GM21360 (cell line): ENCODE measurements around the gene ARSA.
A peak's percentile ranks its signal among the peaks of the same experiment; 100 is the strongest.

Experiments used
- ATAC-seq: cut with Tn5 transposase; IDR thresholded peaks from one replicate; pipeline ENCODE4 v1.9.1; 2021; ENCODE audit warnings: mild to moderate bottlenecking, moderate library complexity; ENCODE audit not compliant: unreplicated experiment

Gene ARSA

DNA sequence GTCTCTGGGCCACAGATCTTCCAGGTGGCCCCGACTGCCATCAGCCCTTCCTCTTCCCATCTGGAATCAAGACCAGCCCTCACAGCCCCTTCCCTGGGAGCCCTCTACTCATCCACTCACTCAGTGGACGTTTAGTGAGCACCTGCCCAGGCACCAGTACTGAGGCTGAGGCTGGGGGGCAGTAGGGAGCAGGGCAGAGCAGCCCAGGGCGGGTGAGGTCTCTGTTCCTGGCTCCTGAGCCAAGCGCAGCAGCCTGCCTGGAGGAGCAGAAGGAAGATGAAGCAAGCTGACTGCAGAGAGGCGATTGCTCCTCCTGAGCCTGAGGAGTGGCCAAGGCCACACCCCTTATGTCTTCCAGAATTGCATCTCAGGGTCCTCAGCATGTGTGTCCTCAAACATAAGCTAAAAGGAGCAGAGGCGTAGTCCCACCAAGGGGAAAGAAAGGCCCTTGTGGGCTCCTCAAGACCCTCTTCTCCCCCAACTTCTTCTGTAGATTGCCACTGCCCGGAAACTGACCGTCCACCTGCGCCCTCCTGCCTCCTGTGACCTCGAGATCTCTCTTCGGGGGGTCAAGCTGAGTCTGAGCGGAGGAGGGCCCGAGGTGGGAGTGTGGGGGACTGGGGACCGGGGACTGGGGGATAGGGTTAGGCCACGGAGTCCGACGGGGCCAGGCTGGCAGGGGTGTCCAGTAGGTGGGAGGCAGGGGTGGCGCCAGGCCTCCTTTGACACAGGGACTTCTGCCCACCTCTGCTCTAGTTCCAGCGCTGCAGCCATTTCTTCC, 21.6 kb downstream of the ARSA start:
- no peak for ATAC-seq

DNA sequence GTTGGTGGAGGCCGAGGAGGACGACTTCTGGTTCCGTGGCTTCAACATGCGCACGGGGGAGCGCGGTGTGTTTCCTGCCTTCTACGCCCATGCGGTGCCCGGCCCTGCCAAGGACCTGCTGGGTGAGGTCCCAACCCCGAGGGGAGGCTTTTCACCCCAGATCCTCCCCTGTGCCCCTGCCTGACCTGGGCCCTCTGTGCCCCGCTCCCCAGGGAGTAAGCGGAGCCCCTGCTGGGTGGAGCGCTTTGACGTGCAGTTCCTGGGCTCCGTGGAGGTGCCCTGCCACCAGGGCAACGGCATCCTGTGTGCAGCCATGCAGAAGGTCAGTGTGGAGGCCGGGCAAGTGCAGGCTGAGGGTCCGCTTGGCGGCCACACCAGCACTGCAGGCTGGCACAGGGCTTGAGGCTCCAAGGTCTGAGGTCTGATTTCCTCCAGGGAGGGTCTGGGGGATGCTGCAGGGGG, 22.3 kb downstream of the ARSA start:
- no peak for ATAC-seq

DNA sequence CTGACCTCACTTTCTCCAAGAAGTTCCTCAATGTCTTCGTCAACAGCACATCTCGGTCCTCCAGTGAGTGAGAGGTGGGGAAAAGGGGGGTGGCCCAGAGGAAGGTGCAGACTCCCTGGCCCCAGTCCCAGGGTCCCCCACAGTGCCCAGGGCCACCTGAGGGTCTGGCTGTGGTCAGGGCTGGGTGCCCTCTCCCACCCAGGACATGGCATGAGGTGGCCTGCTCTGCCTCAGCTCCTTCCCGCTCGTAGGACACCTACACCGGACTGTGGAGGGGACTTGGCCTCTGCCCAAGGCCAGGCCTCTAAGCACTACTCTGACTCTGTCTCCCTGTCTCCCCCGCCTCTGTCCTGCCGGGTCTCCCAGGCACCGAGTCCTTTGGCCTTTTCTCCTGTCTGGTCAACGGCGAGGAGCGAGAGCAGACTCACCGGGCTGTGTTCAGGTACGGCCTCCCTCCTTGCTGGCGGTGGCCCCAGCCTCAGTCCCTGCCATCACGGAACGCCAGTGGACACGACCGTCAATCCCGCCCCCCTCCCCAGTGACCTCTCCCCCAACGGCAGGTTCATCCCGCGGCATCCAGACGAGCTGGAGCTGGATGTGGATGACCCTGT, 22.8 kb downstream of the ARSA start:
- ATAC-seq = no peak

DNA sequence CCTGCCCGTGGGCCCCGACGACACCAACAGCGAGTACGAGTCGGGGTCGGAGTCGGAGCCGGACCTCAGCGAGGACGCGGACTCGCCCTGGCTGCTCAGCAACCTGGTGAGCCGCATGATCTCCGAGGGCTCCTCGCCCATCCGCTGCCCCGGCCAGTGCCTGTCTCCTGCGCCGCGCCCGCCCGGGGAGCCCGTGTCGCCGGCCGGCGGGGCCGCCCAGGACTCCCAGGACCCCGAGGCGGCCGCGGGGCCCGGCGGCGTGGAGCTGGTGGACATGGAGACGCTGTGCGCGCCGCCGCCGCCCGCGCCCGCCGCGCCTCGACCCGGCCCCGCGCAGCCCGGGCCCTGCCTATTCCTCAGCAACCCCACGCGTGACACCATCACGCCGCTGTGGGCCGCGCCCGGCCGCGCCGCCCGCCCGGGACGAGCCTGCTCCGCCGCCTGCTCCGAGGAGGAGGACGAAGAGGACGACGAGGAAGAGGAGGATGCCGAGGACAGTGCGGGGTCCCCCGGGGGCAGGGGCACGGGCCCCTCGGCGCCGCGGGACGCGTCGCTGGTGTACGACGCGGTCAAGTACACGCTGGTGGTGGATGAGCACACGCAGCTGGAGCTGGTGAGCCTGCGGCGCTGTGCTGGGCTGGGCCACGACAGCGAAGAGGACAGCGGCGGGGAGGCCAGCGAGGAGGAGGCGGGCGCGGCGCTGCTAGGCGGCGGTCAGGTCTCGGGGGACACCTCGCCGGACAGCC, 23.5 kb downstream of the ARSA start:
- no peak for ATAC-seq

DNA sequence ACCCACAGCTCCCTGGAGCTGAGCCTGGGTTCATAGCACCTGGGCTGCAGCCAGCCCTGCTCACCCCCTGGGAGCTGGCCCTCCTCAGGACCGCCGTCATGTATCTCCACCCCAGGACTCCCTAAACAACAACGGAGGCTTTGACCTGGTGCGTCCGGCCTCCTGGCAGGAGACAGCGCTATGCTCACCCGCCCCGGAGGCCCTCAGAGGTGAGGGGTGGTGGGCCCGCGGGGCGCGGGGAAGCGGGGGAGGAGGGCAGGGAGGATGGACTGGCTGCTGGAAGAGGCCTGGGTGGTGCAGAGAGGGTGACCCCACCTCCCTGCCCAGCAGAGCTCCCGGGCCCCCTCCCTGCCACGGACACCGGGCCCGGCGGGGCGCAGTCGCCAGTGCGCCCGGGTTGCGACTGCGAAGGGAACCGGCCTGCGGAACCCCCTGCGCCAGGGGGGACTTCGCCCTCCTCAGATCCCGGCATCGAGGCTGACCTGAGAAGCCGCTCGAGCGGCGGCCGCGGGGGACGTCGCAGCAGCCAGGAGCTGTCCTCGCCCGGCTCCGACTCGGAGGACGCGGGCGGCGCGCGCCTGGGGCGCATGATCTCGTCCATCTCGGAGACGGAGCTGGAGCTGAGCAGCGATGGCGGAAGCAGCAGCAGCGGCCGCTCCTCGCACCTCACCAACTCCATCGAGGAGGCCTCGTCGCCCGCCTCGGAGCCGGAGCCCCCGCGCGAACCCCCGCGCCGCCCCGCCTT, 24.3 kb downstream of the ARSA start:
- no peak for ATAC-seq

DNA sequence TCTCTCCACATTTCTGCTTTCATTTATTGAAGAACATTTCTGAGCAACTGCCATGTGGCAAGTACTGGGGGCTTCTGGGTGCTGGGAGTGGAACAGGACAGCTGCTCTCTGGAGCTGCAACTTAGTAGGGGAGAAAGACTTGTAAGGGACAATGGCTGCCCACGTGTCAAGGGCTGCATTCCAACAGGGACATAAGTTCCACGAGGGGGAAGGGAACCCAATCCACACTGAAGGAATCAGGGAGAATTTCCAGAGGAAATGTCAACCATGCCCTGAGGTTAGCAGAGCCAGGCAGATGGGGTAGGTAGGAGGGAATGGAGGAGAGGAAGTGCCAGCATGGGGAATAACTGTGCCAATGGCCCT, 25.6 kb downstream of the ARSA start:
- no peak for ATAC-seq

DNA sequence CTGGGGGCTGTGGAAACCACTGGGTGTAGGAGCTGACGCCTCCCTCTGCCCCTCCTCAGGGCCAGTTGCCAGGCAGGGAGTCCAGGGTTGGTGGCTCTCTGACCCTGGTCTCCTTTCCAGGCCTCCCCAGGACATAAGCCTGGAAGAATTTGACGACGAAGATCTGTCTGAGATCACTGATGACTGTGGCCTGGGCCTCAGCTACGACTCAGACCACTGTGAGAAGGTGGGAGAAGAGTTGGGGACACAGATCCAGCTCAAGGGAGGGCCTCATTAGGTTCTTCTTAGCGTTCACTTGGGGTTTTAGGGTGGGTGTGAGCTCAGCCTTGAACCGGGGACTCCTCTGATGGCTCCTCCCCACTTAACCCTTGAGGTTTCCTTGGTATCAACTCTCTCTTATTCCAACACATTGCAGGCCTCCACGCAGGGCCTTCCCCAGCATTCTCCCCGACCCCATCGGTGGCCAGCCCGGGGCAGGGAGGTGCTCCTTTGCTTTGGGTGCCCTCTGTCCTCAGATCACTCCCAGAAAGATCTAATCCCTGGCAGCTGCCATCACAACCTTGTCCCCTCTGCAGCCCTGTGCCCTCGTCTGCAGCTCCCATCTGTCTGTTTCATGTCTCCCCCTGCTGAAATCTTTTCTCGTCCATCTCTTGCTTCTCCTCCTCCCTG, 26.1 kb downstream of the ARSA start:
- no peak for ATAC-seq

DNA sequence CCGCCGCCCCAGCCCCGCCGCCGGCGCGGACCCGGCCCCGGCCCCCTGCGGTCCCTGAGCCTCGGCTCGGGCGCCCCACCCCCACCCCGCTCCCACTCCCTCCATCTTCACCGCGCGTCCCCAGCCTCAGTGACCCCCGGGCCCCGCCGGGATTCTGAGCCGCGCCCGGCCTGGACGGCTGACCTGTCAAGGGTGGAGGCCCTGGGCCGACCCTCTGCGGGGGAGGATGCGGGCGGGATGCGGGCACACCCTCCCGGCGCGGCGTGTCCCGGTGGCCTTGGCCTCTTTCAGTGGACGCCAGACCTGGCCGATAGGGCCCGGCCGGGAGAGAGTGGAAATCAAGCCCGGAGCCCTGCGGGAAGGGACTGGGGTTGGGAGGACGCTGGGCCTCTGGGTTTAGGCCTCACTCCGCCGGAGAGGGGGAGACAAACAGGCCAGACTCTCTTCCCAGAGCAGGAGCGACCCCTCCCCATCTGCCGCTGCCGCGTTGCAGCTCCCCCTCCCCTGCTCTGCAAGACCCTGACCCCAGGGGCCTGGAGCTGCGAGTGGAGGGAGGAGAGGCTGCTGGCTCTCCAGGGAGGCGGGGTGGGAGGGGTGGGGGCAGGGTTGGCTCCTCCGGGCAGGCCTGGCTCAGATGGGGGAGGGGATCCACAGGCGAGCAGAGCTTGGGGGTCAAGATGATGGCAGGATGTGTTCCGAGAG, 26.8 kb downstream of the ARSA start:
- no peak for ATAC-seq

DNA sequence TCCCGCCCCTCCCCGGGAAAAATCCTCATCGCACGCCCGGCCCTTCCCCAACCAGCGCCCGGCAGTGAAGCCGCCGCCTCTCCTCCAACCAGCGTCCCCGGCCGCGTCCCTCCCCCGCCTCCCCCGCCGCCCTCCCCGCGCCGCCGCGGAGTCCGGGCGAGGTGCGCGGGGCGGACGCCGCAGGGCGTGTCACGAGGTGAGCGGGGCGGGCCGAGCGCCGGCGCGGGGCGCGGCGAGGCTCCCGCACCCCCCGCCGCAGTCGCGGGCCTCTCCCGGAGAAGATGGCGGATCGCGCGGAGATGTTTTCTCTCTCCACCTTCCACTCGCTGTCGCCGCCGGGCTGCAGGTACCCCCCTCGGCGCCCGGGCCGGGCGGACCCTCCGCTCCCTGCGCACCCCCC, 27.4 kb downstream of the ARSA start, which contains the start of gene MAPK8IP2:
Gene MAPK8IP2 (plus strand): TSS at position 256 of the 400 bp plus-strand sequence. CDS start 26 bp downstream, at position 282.
- ATAC-seq = no peak

DNA sequence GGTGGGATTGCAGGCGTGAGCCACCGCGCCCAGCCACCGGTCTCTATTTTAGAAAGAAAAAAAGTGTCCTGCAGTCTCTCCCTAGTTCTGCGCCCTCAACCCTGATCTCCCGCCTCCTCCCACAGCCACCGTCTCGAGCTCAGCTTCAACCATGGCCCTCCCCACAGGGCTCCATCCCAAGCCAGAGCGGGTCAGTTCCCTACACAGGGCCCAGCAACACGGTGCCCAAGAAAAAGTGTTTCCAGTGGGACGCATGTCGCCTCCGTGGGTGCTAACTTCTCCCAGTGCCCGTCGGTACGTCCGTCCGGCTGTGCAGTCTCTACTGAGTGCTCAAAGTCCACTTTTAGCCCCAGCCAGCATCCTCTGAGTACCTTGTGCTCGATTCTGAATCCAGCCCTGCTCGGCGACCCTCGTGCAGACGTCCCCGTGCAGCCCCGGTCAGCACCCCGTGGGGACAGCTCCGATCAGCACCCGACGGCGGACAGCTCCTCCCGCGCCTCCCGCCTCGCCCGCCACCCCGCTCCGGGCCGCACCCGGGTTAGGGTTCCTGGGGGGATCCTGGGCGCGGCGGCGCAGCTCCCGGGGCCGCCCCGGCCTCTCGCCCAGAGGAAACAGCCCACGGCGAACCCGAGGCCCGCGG, 28.0 kb downstream of the ARSA start:
- ATAC-seq = no peak

DNA sequence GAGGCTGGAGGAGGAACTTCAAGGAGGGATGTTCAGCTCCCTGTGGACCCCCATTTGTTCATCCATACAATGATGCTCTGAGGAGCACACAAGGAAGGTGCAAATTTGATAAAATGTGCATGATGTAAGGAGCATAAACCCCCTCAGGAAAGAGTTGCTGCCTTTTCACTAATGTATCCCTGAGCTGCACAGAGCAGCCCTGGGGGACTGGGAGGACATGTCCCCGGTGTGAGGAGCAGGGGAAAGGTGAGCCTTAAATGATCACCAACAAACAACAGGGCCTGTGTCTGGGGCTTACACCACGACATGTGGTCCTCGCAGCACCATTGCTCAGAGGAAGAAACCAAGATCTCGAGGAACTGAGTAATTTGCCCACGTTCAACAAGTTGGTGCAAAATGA, 30.9 kb downstream of the ARSA start:
- ATAC-seq = no peak

DNA sequence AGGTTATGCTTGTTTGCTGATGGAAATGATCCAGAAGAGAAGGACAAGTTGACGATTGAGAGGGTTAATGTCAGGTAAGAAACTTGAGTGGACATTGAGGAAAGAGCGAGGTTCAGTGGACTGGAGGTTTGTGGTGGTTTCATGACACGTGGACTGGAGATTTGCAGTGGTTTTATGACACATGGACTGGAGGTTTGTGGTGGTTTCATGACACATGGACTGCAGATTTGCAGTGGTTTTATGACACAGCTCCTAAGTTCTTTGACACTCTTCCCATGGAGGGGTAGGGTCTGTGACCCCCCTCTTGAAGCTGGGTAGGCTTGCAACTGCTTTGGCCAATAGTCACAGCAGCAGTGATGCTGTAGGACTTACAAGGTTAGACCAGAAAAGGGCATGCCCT, 32.8 kb downstream of the ARSA start:
- ATAC-seq = no peak

DNA sequence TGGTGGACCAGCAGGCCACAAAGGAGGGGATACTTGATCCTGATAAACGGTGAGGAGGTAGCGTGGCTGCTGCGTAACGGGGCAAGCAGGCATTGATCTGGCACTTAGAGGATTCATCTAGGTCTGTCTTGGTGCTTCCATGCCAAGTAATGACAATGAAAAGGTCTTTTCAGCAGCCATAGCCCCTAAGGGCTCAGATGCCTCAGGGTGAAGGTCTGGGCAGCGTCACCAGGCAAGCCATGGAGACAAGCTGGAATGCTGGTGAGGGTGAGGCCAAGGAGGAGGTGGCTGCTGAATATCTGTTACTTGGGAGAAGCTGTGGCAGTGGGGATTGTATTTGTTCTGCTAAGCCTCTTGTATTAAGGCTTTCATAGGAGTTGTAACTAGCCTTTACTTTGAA, 40.5 kb downstream of the ARSA start:
- no peak for ATAC-seq

DNA sequence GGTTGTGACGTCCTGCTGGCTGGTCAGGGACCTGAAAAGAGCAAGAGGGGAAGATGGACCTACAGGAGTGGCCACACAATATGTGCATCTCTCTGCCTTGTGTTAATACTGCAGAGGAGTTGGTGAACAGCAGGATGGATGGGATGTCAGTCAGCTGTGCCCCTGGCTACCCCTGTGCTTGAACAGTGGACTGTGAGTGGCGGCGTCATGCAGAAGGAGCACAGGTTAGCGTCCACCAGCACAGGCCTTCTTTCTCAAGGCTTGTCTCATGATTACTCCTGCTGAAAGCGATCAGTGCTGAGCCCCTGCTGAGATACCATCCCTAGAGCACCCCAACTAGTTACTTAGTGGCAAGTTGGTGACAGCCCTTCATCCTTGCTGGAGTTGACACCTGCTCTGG, 41.5 kb downstream of the ARSA start:
- no peak for ATAC-seq

DNA sequence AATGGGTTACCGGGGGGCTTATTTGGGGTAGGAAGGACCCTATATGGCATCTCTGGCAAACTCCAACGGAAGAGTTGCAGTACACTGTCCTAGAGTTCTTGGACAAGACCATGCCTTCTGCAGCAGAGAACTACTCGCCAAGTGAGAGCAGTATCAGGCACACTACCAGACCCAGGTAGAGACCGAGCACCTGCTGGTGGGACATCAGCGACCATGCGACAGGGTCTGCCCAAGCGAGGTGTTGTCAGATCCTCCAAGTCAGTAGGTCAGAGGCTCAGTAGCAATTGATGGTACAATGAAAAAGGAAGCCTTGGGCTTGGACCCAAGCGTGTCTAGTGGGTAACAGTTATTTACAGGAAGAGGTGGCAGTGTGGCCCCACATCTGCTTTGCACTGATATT, 42.2 kb downstream of the ARSA start:
- ATAC-seq = no peak

DNA sequence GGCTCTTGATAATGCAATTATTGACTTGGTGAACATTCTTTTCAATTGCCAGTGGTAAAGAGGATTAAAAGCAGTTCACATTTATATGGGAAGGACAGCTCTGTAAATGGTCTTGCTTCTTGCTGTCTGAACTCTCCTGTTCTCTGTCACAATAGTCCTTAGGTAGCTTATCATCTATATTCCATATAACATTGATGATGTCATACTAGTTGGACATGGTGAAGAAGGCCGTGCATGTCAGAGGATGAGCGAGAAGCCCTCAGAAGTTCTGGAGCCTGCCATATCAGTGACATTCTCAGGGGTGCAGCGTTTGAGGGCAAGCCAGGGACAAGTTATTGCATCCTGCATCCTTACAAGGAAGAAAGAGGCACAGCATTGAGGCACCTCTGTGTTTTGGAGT, 42.7 kb downstream of the ARSA start:
- no peak for ATAC-seq

DNA sequence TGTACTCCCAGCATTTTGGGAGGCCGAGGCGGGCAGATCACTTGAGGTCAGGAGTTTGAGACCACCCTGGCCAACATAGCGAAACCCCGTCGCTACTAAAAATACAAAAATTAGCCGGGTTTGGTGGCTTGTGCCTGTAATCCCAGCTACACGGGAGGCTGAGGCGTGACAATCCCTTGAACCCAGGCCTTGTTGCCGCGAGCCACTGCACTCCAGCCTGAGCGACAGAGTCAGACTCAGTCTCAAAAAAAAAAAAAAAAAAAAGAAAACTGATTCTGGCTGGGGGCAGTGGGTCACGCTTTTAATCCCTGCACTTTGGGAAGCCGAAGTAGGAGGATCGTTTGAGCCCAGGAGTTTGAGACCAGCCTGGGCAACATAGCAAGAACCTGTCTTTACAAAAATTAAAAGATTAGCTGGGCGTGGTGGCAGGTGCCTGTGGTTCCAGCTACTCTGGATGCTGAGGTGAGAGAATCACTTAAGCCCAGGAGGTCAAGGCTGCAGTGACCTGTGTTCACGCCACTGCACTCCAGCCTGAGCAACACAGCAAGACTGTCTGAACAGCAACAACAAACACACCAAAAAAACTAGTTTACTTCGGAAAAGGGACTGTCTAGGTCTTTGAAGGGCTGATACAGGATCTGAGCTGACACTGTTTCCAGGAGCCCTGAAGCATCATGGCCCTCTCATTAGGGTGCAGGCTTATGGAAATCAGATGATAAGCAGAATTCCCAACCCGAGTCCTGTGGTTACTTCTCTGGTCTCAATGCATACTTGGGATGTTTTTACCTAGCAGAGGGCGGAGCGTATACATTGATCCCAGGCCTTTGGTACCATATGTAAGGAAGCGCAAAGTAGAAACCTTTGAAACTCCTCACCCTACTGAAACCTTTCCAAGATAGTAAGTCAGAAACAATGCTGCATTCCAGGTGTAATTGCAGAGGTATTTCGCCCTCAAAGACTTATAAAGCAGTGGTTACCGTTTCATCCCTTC, 43.6 kb downstream of the ARSA start:
- no peak for ATAC-seq

DNA sequence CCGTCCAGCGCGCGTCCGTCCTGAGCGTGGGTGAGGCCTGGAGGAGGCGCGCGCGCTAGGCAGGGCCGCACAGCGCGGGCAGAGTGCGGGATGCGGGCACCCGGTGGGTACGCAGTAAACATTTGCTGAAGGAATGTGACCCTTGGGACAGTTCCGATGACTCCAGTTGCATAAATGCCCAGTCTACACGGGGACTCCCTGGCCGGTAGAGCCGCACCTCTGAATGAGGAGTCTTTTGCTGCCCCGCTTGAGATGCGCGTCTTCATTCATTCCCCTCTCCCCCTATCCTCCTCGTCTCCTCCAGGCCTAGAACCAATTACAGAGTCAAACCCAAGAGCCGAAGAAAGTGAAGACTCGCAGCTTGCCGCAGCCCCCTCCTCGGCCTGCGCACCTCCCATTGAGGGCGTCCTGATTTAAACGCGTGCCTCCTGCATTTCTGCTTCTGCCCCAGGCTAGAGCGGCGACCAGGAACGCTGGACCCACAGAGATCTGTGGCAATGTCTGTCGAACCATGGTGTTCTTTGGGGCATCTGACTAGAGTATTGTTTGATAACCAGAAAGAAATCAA, 44.6 kb downstream of the ARSA start:
- ATAC-seq = peak; percentile 17
